ENCODE results near the gene MAP1B. TPM values are rescaled to one million over a fixed set of nuclear protein-coding genes. Genes with fewer than 3 reads are reported as not detected.

Gene MAP1B
- total and polyA plus RNA-seq, 2 of the 4 experiments (the other 2 are of a cell fraction): 41.1 to 183 TPM

- Histone ChIP-seq H3K79me1 (ENCODE audit: low read depth in 1 of 2, low read length in 2 of 2) (peaks cover 0 to 5% of the 10 kb centered on the region in 2 experiments; a peak in 1 of 4 replicates), H3K4me3 (ENCODE audit: insufficient read depth, low read depth, low read length) (no peak overlapping the region), H2BK20ac (ENCODE audit: low read depth, low read length) (no peak overlapping the region), H4K20me1 (ENCODE audit: insufficient read depth, low read length) (0 out of 2 replicates have a peak, but pooled peaks cover 3% of the 10 kb centered on the region), H3K27me3 (ENCODE audit: control insufficient read depth, insufficient read depth, low read length) (no peaks in the 10 kb centered on the region), H3K9ac (ENCODE audit: low read depth, low read length) (no peak overlapping the region), H3K4me1 (ENCODE audit: control insufficient read depth, insufficient read depth, low read length) (peaks cover 3% of the 10 kb centered on the region), H2BK5ac (ENCODE audit: low read depth, low read length, poor library complexity, severe bottlenecking) (no peak overlapping the region), H2AK9ac (replicated peaks; ENCODE audit: low read depth, low read length, poor library complexity) (no peak overlapping the region), H4K8ac (ENCODE audit: low read depth in 2 of 2, low read length in 2 of 2) (no peak overlapping the region), H3K4ac (ENCODE audit: low read depth, low read length) (no peak overlapping the region), H3K36me3 (ENCODE audit: control insufficient read depth, insufficient read depth, low read length) (peaks cover 28% of the 10 kb centered on the region), H2AK5ac (ENCODE audit: low read depth, low read length) (no peak overlapping the region), H2BK120ac (ENCODE audit: low read depth, low read length) (no peak overlapping the region), H3K14ac (replicated peaks; ENCODE audit: low read depth, low read length) (no peak overlapping the region), H4K91ac (ENCODE audit: insufficient read depth, low read depth, low read length) (no peak overlapping the region), H3K23ac (ENCODE audit: low read depth, low read length) (no peak overlapping the region), H3K18ac (ENCODE audit: low read depth, low read length) (no peak overlapping the region), H3K9me1 (ENCODE audit: insufficient read depth, low read length) (peaks cover 5% of the 10 kb centered on the region), H4K5ac (ENCODE audit: low read depth, low read length) (no peak overlapping the region), H3K56ac (ENCODE audit: extremely low read depth, insufficient read depth, low read length) (no peak overlapping the region), H3K4me2 (ENCODE audit: low read depth, low read length) (no peak overlapping the region), H3K27ac (ENCODE audit: insufficient read depth, low read length) (no peak overlapping the region), H3K9me3 (ENCODE audit: control insufficient read depth, insufficient read depth, low read length) (no peaks in the 10 kb centered on the region), H2AFZ (replicated peaks; ENCODE audit: low read length, poor library complexity) (no peak overlapping the region), H2BK15ac (ENCODE audit: low read depth, low read length) (no peak overlapping the region)
- TF ChIP-seq, protein P1, sequence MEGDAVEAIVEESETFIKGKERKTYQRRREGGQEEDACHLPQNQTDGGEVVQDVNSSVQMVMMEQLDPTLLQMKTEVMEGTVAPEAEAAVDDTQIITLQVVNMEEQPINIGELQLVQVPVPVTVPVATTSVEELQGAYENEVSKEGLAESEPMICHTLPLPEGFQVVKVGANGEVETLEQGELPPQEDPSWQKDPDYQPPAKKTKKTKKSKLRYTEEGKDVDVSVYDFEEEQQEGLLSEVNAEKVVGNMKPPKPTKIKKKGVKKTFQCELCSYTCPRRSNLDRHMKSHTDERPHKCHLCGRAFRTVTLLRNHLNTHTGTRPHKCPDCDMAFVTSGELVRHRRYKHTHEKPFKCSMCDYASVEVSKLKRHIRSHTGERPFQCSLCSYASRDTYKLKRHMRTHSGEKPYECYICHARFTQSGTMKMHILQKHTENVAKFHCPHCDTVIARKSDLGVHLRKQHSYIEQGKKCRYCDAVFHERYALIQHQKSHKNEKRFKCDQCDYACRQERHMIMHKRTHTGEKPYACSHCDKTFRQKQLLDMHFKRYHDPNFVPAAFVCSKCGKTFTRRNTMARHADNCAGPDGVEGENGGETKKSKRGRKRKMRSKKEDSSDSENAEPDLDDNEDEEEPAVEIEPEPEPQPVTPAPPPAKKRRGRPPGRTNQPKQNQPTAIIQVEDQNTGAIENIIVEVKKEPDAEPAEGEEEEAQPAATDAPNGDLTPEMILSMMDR (conservative IDR thresholded peaks at IDR 0.05; ENCODE audit: low read depth, low read length): no peak
- TF ChIP-seq BHLHE40 (IDR thresholded peaks at IDR 0.05; ENCODE audit: low read depth, low read length): no peak
- TF ChIP-seq MAFK (IDR thresholded peaks at IDR 0.05; ENCODE audit: low read depth, low read length): no peak
- TF ChIP-seq CEBPB (IDR thresholded peaks at IDR 0.05; ENCODE audit: low read depth, low read length): no peak
- TF ChIP-seq, protein P2, sequence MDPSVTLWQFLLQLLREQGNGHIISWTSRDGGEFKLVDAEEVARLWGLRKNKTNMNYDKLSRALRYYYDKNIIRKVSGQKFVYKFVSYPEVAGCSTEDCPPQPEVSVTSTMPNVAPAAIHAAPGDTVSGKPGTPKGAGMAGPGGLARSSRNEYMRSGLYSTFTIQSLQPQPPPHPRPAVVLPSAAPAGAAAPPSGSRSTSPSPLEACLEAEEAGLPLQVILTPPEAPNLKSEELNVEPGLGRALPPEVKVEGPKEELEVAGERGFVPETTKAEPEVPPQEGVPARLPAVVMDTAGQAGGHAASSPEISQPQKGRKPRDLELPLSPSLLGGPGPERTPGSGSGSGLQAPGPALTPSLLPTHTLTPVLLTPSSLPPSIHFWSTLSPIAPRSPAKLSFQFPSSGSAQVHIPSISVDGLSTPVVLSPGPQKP (IDR thresholded peaks at IDR 0.05; ENCODE audit: borderline replicate concordance, low read depth, low read length): no peak
- no peak for TF ChIP-seq SMC3 (IDR thresholded peaks at IDR 0.05; ENCODE audit: low read depth, low read length)
- no peak for TF ChIP-seq RCOR1 (IDR thresholded peaks at IDR 0.05; ENCODE audit: insufficient replicate concordance, low read length)
- no peak for TF ChIP-seq FOS (IDR thresholded peaks at IDR 0.05; ENCODE audit: low read depth, low read length)
- no peak for TF ChIP-seq RFX5 (IDR thresholded peaks at IDR 0.05; ENCODE audit: low read depth, low read length)
- TF ChIP-seq RAD21 (IDR thresholded peaks at IDR 0.05; ENCODE audit: low read length): no peak
- no peak for TF ChIP-seq MAZ (IDR thresholded peaks at IDR 0.05; ENCODE audit: borderline replicate concordance, low read depth, low read length)
- no peak for TF ChIP-seq USF2 (IDR thresholded peaks at IDR 0.05; ENCODE audit: low read depth, low read length)
- TF ChIP-seq MXI1 (IDR thresholded peaks at IDR 0.05; ENCODE audit: borderline replicate concordance, low read depth, low read length): no peak
- no peak for TF ChIP-seq POLR2A (IDR thresholded peaks at IDR 0.05; ENCODE audit: low read depth, low read length)
- no peak for TF ChIP-seq CHD1 (IDR thresholded peaks at IDR 0.05; ENCODE audit: low read depth, low read length)
- TF ChIP-seq NFE2L2 (IDR thresholded peaks at IDR 0.05; ENCODE audit: low read depth, low read length): no peak
- ChIA-PET POLR2A (ENCODE audit: unreplicated experiment) (no interaction called here), CTCF (no interaction called here)
- ATAC-seq (ENCODE audit: low read depth): no peak
- no TSS peak for BruUV-seq (replicated peaks)
- WGBS, 2 experiments (ENCODE audit: extremely low coverage in 2 of 2, insufficient read length in 1 of 2): 100% methylated on average over 1 of the region's 4 CpGs; no CpG with 5 or more reads in 1 of the 2 experiments
- dilution Hi-C loops (cut with HindIII; ENCODE audit: low sequenced_read_pairs, unreplicated experiment): no loop called here
- intact Hi-C loops (cut with micrococcal nuclease): no loop called here
- in situ Hi-C loops (cut with MboI; ENCODE audit: low sequenced_read_pairs): no loop called here
- no peak for DNase-seq
Observed at GRCh38 chr5:72223371-72223770, 116.1 kb downstream of the MAP1B start.
